CD14-positive monocyte (primary cell): ENCODE measurements around the gene B4GALNT3. TPM values are rescaled to one million over a fixed set of nuclear protein-coding genes. Genes with fewer than 3 reads are reported as not detected.

Experiments
- DNase-seq, 3 donors: peaks; one replicate each; pipeline ENCODE4 v3.0.0-alpha.2; 2011 to 2022
- H2AFZ ChIP-seq: 2 replicates; pipeline ENCODE4 v1.6.0; 2012; ENCODE audit warnings: mild to moderate bottlenecking, low read depth, low read length, inconsistent platforms; ENCODE audit not compliant: insufficient read depth, poor library complexity, severe bottlenecking
- H3K27ac ChIP-seq, 2 donors: 1 replicate in 1 of 2; 2 replicates in 1 of 2; pipeline ENCODE4 v1.5.1; 2012 to 2013; ENCODE audit warnings: low read length in 2 of 2, control low read depth in 1 of 2, inconsistent platforms in 1 of 2, low read depth in 1 of 2, mild to moderate bottlenecking in 1 of 2
- H3K27me3 ChIP-seq, 2 donors: one replicate each; pipeline versions ENCODE4 v1.6.0 to v1.6.1; 2011 to 2013; ENCODE audit warnings: low read length in 2 of 2; ENCODE audit not compliant: control insufficient read depth in 2 of 2, insufficient read depth in 2 of 2
- H3K36me3 ChIP-seq, 2 donors: replicated peaks in 1 of 2; 1 replicate in 1 of 2; 2 replicates in 1 of 2; pipeline versions ENCODE4 v1.5.1 to v1.6.1; 2012 to 2013; ENCODE audit warnings: low read length in 2 of 2, control low read depth in 1 of 2, inconsistent platforms in 1 of 2, mild to moderate bottlenecking in 1 of 2; ENCODE audit not compliant: insufficient read depth in 2 of 2, control insufficient read depth in 1 of 2
- H3K4me1 ChIP-seq, 2 donors: 1 replicate in 1 of 2; 2 replicates in 1 of 2; pipeline versions ENCODE4 v1.5.1 to v1.6.1; 2012 to 2013; ENCODE audit warnings: low read length in 2 of 2, control low read depth in 1 of 2, inconsistent platforms in 1 of 2, mild to moderate bottlenecking in 1 of 2, moderate library complexity in 1 of 2; ENCODE audit not compliant: insufficient read depth in 2 of 2, control insufficient read depth in 1 of 2
- H3K4me2 ChIP-seq: replicated peaks from 2 replicates; pipeline ENCODE3; 2012; ENCODE audit warnings: low read length, moderate library complexity, mild to moderate bottlenecking; ENCODE audit not compliant: poor library complexity, severe bottlenecking; ENCODE audit errors: extremely low read depth
- H3K4me3 ChIP-seq, 3 experiments: fragments of 200-600 bp in 1 of 3; sonication (generic) in 1 of 3; replicated peaks in 1 of 3; 1 replicate in 2 of 3; 2 replicates in 1 of 3; pipeline ENCODE4 v1.5.1; 2011 to 2013; ENCODE audit warnings: low read length in 3 of 3, mild to moderate bottlenecking in 3 of 3, control low read depth in 2 of 3, low read depth in 2 of 3, inconsistent platforms in 1 of 3, moderate library complexity in 1 of 3
- H3K79me2 ChIP-seq: 2 replicates; pipeline ENCODE4 v1.6.0; 2012; ENCODE audit warnings: mild to moderate bottlenecking, control low read depth, inconsistent platforms, low read length, moderate library complexity; ENCODE audit not compliant: insufficient read depth
- H3K9ac ChIP-seq: 2 replicates; pipeline ENCODE4 v1.6.0; 2017; ENCODE audit warnings: low read length, mild to moderate bottlenecking; ENCODE audit not compliant: insufficient read depth, poor library complexity, severe bottlenecking
- H3K9me3 ChIP-seq, 2 donors: replicated peaks in 1 of 2; 1 replicate in 1 of 2; 2 replicates in 1 of 2; pipeline versions ENCODE4 v1.5.1 to v1.6.1; 2012 to 2013; ENCODE audit warnings: low read length in 2 of 2, control low read depth in 1 of 2; ENCODE audit not compliant: control insufficient read depth in 1 of 2, insufficient read depth in 1 of 2
- H4K20me1 ChIP-seq: 2 replicates; pipeline ENCODE4 v1.6.0; 2012; ENCODE audit warnings: mild to moderate bottlenecking, low read length, control low read depth, moderate library complexity; ENCODE audit not compliant: insufficient read depth
- H3K27ac Mint-ChIP-seq, 7 donors: one replicate each; pipeline ENCODE4 v1.8.0; 2020; ENCODE audit warnings: mild to moderate bottlenecking in 7 of 7, mixed read lengths in 7 of 7, moderate library complexity in 6 of 7, inconsistent platforms in 2 of 7
- H3K27me3 Mint-ChIP-seq, 3 donors: one replicate each; pipeline ENCODE4 v1.8.0; 2021 to 2022; ENCODE audit warnings: low read depth in 3 of 3, mild to moderate bottlenecking in 3 of 3, mixed read lengths in 3 of 3, moderate library complexity in 3 of 3, inconsistent platforms in 1 of 3
- H3K36me3 Mint-ChIP-seq, 2 donors: one replicate each; pipeline ENCODE4 v1.8.0; 2020; ENCODE audit warnings: mixed read lengths in 2 of 2, inconsistent platforms in 1 of 2, mild to moderate bottlenecking in 1 of 2
- H3K4me1 Mint-ChIP-seq: one replicate; pipeline ENCODE4 v1.8.0; 2020; ENCODE audit warnings: mild to moderate bottlenecking, mixed read lengths
- H3K4me3 Mint-ChIP-seq, 2 donors: one replicate each; pipeline ENCODE4 v1.8.0; 2020; ENCODE audit warnings: mild to moderate bottlenecking in 2 of 2, mixed read lengths in 2 of 2, moderate library complexity in 1 of 2
- H3K9me3 Mint-ChIP-seq, 7 donors: one replicate each; pipeline ENCODE4 v1.8.0; 2020 to 2022; ENCODE audit warnings: mixed read lengths in 7 of 7, mild to moderate bottlenecking in 6 of 7, moderate library complexity in 6 of 7, inconsistent platforms in 2 of 7
- WGBS: methylation state at CpG from one replicate; pipeline ENCODE4 v1.1.5; 2013; ENCODE audit warnings: missing lambda C conversion rate; ENCODE audit not compliant: insufficient coverage; 5-methylcytosine and 5-hydroxymethylcytosine counted together
- intact Hi-C, 2 donors: fragments of 100-400 bp; cut with micrococcal nuclease; formaldehyde crosslinking; loops; one replicate each; pipeline versions ENCODE4 v1.15.0 to v1.15.1; 2023
- polyA plus RNA-seq, 3 donors: library from polyadenylated mRNA; depleted of rRNA in 1 of 3; unstranded in 2 of 3; stranded (reverse) in 1 of 3; fragments of 300-500 nt in 2 of 3; fragments of >200 nt in 1 of 3; fragmentation: Illumina TruSeq in 2 of 3; gene quantifications; 1 replicate in 2 of 3; 2 replicates in 1 of 3; pipeline ENCODE4 v1.2.3, GENCODE V29; 2012 to 2021
- TF ChIP-seq, protein P1 (sequence below): fragments of 200-600 bp; IDR thresholded peaks from one replicate; pipeline ENCODE4 v1.8.0; 2022; ENCODE audit warnings: antibody characterized with exemption, mild to moderate bottlenecking

Gene B4GALNT3
- polyA plus RNA-seq, 3 donors, result 0.09 to 0.10 TPM; not detected in 1

- peaks cover 31% of the 10 kb centered on the region for H3K4me1 Mint-ChIP-seq
Observed at GRCh38 chr12:601976-602699, 142.4 kb downstream of the B4GALNT3 start.

GRCh38 chr12:602700-603068, 142.9 kb downstream of the B4GALNT3 start:
- Histone ChIP-seq H3K4me2 (no peak overlapping the region), H3K27ac (no peak overlapping the region), H3K36me3 (no peaks in the 10 kb centered on the region), H2AFZ (no peak overlapping the region), H3K9ac (no peak overlapping the region), H3K4me1 (peaks cover 24 to 31% of the 10 kb centered on the region in 2 donors), H3K27me3 (no peaks in the 10 kb centered on the region), H4K20me1 (no peaks in the 10 kb centered on the region), H3K9me3 (no peaks in the 10 kb centered on the region), H3K4me3 (no peak overlapping the region), H3K79me2 (no peaks in the 10 kb centered on the region)
- Mint-ChIP-seq H3K4me3 (no peak overlapping the region), H3K36me3 (peaks cover 14 to 25% of the 10 kb centered on the region in 2 donors), H3K4me1 (peaks cover 37% of the 10 kb centered on the region), H3K9me3 (no peaks in the 10 kb centered on the region), H3K27ac (no peak overlapping the region), H3K27me3 (no peaks in the 10 kb centered on the region)
- no peak for DNase-seq
- intact Hi-C loops, result no loop called here
- TF ChIP-seq, protein P1, sequence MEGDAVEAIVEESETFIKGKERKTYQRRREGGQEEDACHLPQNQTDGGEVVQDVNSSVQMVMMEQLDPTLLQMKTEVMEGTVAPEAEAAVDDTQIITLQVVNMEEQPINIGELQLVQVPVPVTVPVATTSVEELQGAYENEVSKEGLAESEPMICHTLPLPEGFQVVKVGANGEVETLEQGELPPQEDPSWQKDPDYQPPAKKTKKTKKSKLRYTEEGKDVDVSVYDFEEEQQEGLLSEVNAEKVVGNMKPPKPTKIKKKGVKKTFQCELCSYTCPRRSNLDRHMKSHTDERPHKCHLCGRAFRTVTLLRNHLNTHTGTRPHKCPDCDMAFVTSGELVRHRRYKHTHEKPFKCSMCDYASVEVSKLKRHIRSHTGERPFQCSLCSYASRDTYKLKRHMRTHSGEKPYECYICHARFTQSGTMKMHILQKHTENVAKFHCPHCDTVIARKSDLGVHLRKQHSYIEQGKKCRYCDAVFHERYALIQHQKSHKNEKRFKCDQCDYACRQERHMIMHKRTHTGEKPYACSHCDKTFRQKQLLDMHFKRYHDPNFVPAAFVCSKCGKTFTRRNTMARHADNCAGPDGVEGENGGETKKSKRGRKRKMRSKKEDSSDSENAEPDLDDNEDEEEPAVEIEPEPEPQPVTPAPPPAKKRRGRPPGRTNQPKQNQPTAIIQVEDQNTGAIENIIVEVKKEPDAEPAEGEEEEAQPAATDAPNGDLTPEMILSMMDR, result no peak

More at GRCh38 chr12:601976-602699, 142.4 kb downstream of the B4GALNT3 start:
- H3K79me2 ChIP-seq, result no peaks in the 10 kb centered on the region
- 100% methylated on average over 3 of the region's 7 CpGs for WGBS
- H3K27ac Mint-ChIP-seq, result no peak overlapping the region
- no peak overlapping the region for H3K4me3 Mint-ChIP-seq
- no peaks in the 10 kb centered on the region for H3K36me3 ChIP-seq
- H4K20me1 ChIP-seq, result no peaks in the 10 kb centered on the region
- no peak overlapping the region for H3K27ac ChIP-seq
- no peaks in the 10 kb centered on the region for H3K9me3 Mint-ChIP-seq
- no peaks in the 10 kb centered on the region for H3K9me3 ChIP-seq
- H3K9ac ChIP-seq, result no peak overlapping the region
- H3K4me3 ChIP-seq, result no peak overlapping the region
- TF ChIP-seq, protein P1, result no peak
- no peaks in the 10 kb centered on the region for H3K27me3 ChIP-seq
- no peak for DNase-seq
- intact Hi-C loops, result no loop called here
- H3K4me1 ChIP-seq, result peaks cover 18 to 25% of the 10 kb centered on the region in 2 donors
- H2AFZ ChIP-seq, result no peak overlapping the region
- H3K27me3 Mint-ChIP-seq, result no peaks in the 10 kb centered on the region
- peaks cover 15 to 25% of the 10 kb centered on the region in 2 donors for H3K36me3 Mint-ChIP-seq
- H3K4me2 ChIP-seq, result no peak overlapping the region
